IMR-90 (cell line): ENCODE results near the gene IGLL5. TPM values are rescaled to one million over a fixed set of nuclear protein-coding genes. Genes with fewer than 3 reads are reported as not detected.

ENCODE experiments used
- ATAC-seq: fragments of 200-7000 bp; cut with Tn5 transposase; 2 replicates; pipeline ENCODE4 v1.9.1; 2020; ENCODE audit warnings: low read depth, mild to moderate bottlenecking, moderate library complexity
- BruUV-seq: library from RNA; stranded (reverse); fragments of 400-500 nt; replicated peaks from 2 replicates; lab custom pipeline; 2021; lab: Mats Ljungman, UMichigan
- CTCF ChIA-PET: fragments of 300-600 bp; formaldehyde crosslinking; extraction: SDS; loops from one replicate; lab custom pipeline; 2021; ENCODE audit warnings: antibody characterized with exemption; lab: Yijun Ruan, JAX
- POLR2A ChIA-PET: fragments of 300-600 bp; sonication (Branson Sonifier 250); formaldehyde crosslinking; loops from one replicate; lab custom pipeline; 2022; ENCODE audit warnings: antibody characterized with exemption; ENCODE audit not compliant: unreplicated experiment; lab: Charles Lee
- DNase-seq: peaks from one replicate; pipeline ENCODE4 v3.0.0; 2013
- H2AFZ ChIP-seq: replicated peaks from 2 replicates; pipeline ENCODE3; 2013; ENCODE audit warnings: low read length, mild to moderate bottlenecking; ENCODE audit not compliant: poor library complexity
- H2AK5ac ChIP-seq: 2 replicates; pipeline ENCODE4 v1.6.1; 2013; ENCODE audit warnings: low read depth, low read length, inconsistent platforms
- H2AK9ac ChIP-seq: replicated peaks from 2 replicates; pipeline ENCODE3; 2013; ENCODE audit warnings: mild to moderate bottlenecking, low read depth, low read length, moderate library complexity; ENCODE audit not compliant: poor library complexity
- H2BK120ac ChIP-seq: 2 replicates; pipeline ENCODE4 v1.6.1; 2013; ENCODE audit warnings: low read depth, low read length, inconsistent platforms
- H2BK15ac ChIP-seq: 3 replicates; pipeline ENCODE4 v1.6.1; 2013; ENCODE audit warnings: low read depth, low read length, inconsistent platforms
- H2BK20ac ChIP-seq: 2 replicates; pipeline ENCODE4 v1.6.1; 2013; ENCODE audit warnings: low read depth, mild to moderate bottlenecking, inconsistent platforms, low read length, moderate library complexity
- H2BK5ac ChIP-seq: 2 replicates; pipeline ENCODE4 v1.6.1; 2013; ENCODE audit warnings: mild to moderate bottlenecking, low read depth, low read length, inconsistent platforms; ENCODE audit not compliant: poor library complexity, severe bottlenecking
- H3K14ac ChIP-seq: replicated peaks from 2 replicates; pipeline ENCODE4 v1.6.1; 2013; ENCODE audit warnings: low read depth, low read length, inconsistent platforms
- H3K18ac ChIP-seq: 2 replicates; pipeline ENCODE4 v1.6.1; 2013; ENCODE audit warnings: low read depth, low read length, control low read depth
- H3K23ac ChIP-seq: 2 replicates; pipeline ENCODE4 v1.6.1; 2013; ENCODE audit warnings: low read depth, low read length, inconsistent platforms
- H3K27ac ChIP-seq: 2 replicates; pipeline ENCODE4 v1.5.1; 2013; ENCODE audit warnings: mild to moderate bottlenecking, control low read depth, low read length; ENCODE audit not compliant: insufficient read depth
- H3K27me3 ChIP-seq: 2 replicates; pipeline ENCODE4 v1.6.1; 2013; ENCODE audit warnings: low read length; ENCODE audit not compliant: control insufficient read depth, insufficient read depth
- H3K36me3 ChIP-seq: 2 replicates; pipeline ENCODE4 v1.6.1; 2013; ENCODE audit warnings: low read length, mixed read lengths; ENCODE audit not compliant: control insufficient read depth, insufficient read depth
- H3K4ac ChIP-seq: 2 replicates; pipeline ENCODE4 v1.6.1; 2013; ENCODE audit warnings: low read depth, low read length, inconsistent platforms
- H3K4me1 ChIP-seq: 2 replicates; pipeline ENCODE4 v1.6.1; 2013; ENCODE audit warnings: low read length, mixed read lengths; ENCODE audit not compliant: control insufficient read depth, insufficient read depth
- H3K4me2 ChIP-seq: 2 replicates; pipeline ENCODE4 v1.6.1; 2013; ENCODE audit warnings: low read depth, mild to moderate bottlenecking, control low read depth, low read length, moderate library complexity
- H3K4me3 ChIP-seq: 2 replicates; pipeline ENCODE4 v1.5.1; 2013; ENCODE audit warnings: low read depth, mild to moderate bottlenecking, control low read depth, low read length, moderate library complexity; ENCODE audit not compliant: insufficient read depth
- H3K56ac ChIP-seq: 2 replicates; pipeline ENCODE4 v1.6.1; 2013; ENCODE audit warnings: low read length, inconsistent platforms; ENCODE audit not compliant: insufficient read depth; ENCODE audit errors: extremely low read depth
- H3K79me1 ChIP-seq, 2 experiments: 2 replicates each; pipeline ENCODE4 v1.6.1; 2013; ENCODE audit warnings: low read length in 2 of 2, inconsistent platforms in 1 of 2, low read depth in 1 of 2
- H3K9ac ChIP-seq: 2 replicates; pipeline ENCODE4 v1.6.1; 2013; ENCODE audit warnings: low read depth, low read length, control low read depth
- H3K9me1 ChIP-seq: 2 replicates; pipeline ENCODE4 v1.6.1; 2013; ENCODE audit warnings: low read length, inconsistent platforms; ENCODE audit not compliant: insufficient read depth
- H3K9me3 ChIP-seq: 2 replicates; pipeline ENCODE4 v1.6.1; 2013; ENCODE audit warnings: low read length; ENCODE audit not compliant: control insufficient read depth, insufficient read depth
- H4K20me1 ChIP-seq: 2 replicates; pipeline ENCODE4 v1.6.1; 2013; ENCODE audit warnings: low read length, inconsistent platforms; ENCODE audit not compliant: insufficient read depth
- H4K5ac ChIP-seq: 2 replicates; pipeline ENCODE4 v1.6.1; 2013; ENCODE audit warnings: mild to moderate bottlenecking, low read depth, low read length, control low read depth
- H4K8ac ChIP-seq, 2 experiments: 2 replicates each; pipeline ENCODE4 v1.6.1; 2013; ENCODE audit warnings: low read depth in 2 of 2, low read length in 2 of 2, control low read depth in 1 of 2, inconsistent platforms in 1 of 2
- H4K91ac ChIP-seq: 2 replicates; pipeline ENCODE4 v1.6.1; 2013; ENCODE audit warnings: low read depth, low read length, inconsistent platforms; ENCODE audit not compliant: insufficient read depth
- CEBPB ChIP-seq: IDR thresholded peaks from 2 replicates; pipeline ENCODE4 v1.6.1; 2012; ENCODE audit warnings: low read depth, low read length, improper control_type of control experiment
- MAFK ChIP-seq: IDR thresholded peaks from 2 replicates; pipeline ENCODE4 v1.6.1; 2012; ENCODE audit warnings: low read depth, low read length, improper control_type of control experiment
- MXI1 ChIP-seq: IDR thresholded peaks from 2 replicates; pipeline ENCODE4 v1.6.1; 2012; ENCODE audit warnings: low read depth, mild to moderate bottlenecking, low read length, moderate library complexity, borderline replicate concordance
- POLR2A ChIP-seq: IDR thresholded peaks from 2 replicates; pipeline ENCODE4 v1.6.1; 2012; ENCODE audit warnings: mild to moderate bottlenecking, low read depth, low read length
- RCOR1 ChIP-seq: IDR thresholded peaks from 2 replicates; pipeline ENCODE4 v1.6.1; 2012; ENCODE audit warnings: mild to moderate bottlenecking, low read length, improper control_type of control experiment; ENCODE audit not compliant: insufficient replicate concordance
- RFX5 ChIP-seq: IDR thresholded peaks from 2 replicates; pipeline ENCODE4 v1.8.0; 2012; ENCODE audit warnings: low read depth, mild to moderate bottlenecking, low read length, moderate library complexity
- WGBS, 2 experiments: methylation state at CpG; one replicate each; pipeline versions ENCODE4 v1.1.5 to v1.1.7; 2013; ENCODE audit warnings: missing lambda C conversion rate in 2 of 2; ENCODE audit not compliant: insufficient read length in 1 of 2; ENCODE audit errors: extremely low coverage in 2 of 2; 5-methylcytosine and 5-hydroxymethylcytosine counted together
- dilution Hi-C: fragments of 300-500 bp; cut with HindIII; formaldehyde crosslinking; loops from one replicate; pipeline ENCODE4 v1.14.3; 2018; ENCODE audit warnings: low sequenced_read_pairs; ENCODE audit not compliant: unreplicated experiment
- in situ Hi-C: fragments of 300-500 bp; cut with MboI; formaldehyde crosslinking; loops from 3 replicates; pipeline ENCODE4 v1.14.3; 2019; ENCODE audit warnings: low sequenced_read_pairs, inconsistent platforms, mixed read lengths
- intact Hi-C: fragments of 100-400 bp; cut with micrococcal nuclease; formaldehyde crosslinking; loops from 2 replicates; pipeline ENCODE4 v1.10.0; 2022
- polyA plus RNA-seq, 3 experiments: library from polyadenylated mRNA; depleted of rRNA; stranded (reverse); fragments of >200 nt; gene quantifications; 2 replicates each; pipeline ENCODE4 v1.2.3, GENCODE V29; 2012; ENCODE audit warnings: low replicate concordance in 1 of 3
- total RNA-seq: library from RNA; depleted of rRNA; stranded (reverse); fragments of >200 nt; gene quantifications from 2 replicates; pipeline ENCODE4 v1.2.3, GENCODE V29; 2012
- TF ChIP-seq, protein P1 (sequence below): fragments of 150-350 bp; IDR thresholded peaks from 2 replicates; pipeline ENCODE4 v1.6.1; 2017; ENCODE audit warnings: mild to moderate bottlenecking, antibody characterized with exemption, low read length, low read depth
- TF ChIP-seq, protein P2 (sequence below): fragments of 150-350 bp; IDR thresholded peaks from 2 replicates; pipeline ENCODE4 v1.6.1; 2016; ENCODE audit warnings: low read depth, mild to moderate bottlenecking, low read length, moderate library complexity, borderline replicate concordance

The IGLL5 gene
- total and polyA plus RNA-seq, 2 of the 4 experiments (the other 2 are of a cell fraction) = not detected

DNA sequence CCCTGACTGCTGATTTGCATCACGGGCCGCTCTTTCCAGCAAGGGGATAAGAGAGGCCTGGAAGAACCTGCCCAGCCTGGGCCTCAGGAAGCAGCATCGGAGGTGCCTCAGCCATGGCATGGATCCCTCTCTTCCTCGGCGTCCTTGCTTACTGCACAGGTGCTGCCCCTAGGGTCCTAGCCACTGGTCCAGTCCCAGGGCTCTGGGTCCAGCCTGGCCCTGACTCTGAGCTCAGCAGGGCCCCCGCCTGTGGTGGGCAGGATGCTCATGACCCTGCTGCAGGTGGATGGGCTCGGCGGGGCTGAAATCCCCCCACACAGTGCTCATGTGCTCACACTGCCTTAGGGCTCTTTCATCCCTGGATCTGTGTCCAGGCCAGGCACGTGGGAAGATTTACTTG, 7.0 kb upstream of the IGLL5 start:
- no peak overlapping the region for H4K91ac ChIP-seq
- no peak overlapping the region for H2BK120ac ChIP-seq
- no peak overlapping the region for H4K5ac ChIP-seq
- no peak overlapping the region for H3K56ac ChIP-seq
- ATAC-seq (no peak), DNase-seq (no peak)
- H3K4me1 ChIP-seq = no peaks in the 10 kb centered on the region
- H3K9ac ChIP-seq = no peak overlapping the region
- H2AK5ac ChIP-seq = no peak overlapping the region
- no peak overlapping the region for H3K4me2 ChIP-seq
- H2AFZ ChIP-seq = no peak overlapping the region
- POLR2A ChIA-PET = no interaction called here
- no TSS peak for BruUV-seq
- H3K27me3 ChIP-seq = peaks cover 6% of the 10 kb centered on the region
- no peaks in the 10 kb centered on the region for H3K9me3 ChIP-seq
- CTCF ChIA-PET = no interaction called here
- H3K36me3 ChIP-seq = no peaks in the 10 kb centered on the region
- intact Hi-C loops = no loop called here
- no peak overlapping the region for H3K4me3 ChIP-seq
- no peak overlapping the region for H3K27ac ChIP-seq
- no peak overlapping the region for H2BK20ac ChIP-seq
- H3K18ac ChIP-seq = no peak overlapping the region
- WGBS, 2 experiments = 50% methylated on average over 6 of the region's 9 CpGs; no CpG with 5 or more reads in 1 of the 2 experiments
- no peaks in the 10 kb centered on the region for H4K20me1 ChIP-seq
- H3K14ac ChIP-seq = no peak overlapping the region
- H2AK9ac ChIP-seq = no peak overlapping the region
- H3K4ac ChIP-seq = no peak overlapping the region
- dilution Hi-C loops = no loop called here
- no peak overlapping the region for H2BK5ac ChIP-seq
- in situ Hi-C loops = no loop called here
- no peak overlapping the region for H4K8ac ChIP-seq
- H3K23ac ChIP-seq = no peak overlapping the region
- H2BK15ac ChIP-seq = no peak overlapping the region
- H3K9me1 ChIP-seq = no peaks in the 10 kb centered on the region
- no peaks in the 10 kb centered on the region for H3K79me1 ChIP-seq
- TF ChIP-seq, protein P1, sequence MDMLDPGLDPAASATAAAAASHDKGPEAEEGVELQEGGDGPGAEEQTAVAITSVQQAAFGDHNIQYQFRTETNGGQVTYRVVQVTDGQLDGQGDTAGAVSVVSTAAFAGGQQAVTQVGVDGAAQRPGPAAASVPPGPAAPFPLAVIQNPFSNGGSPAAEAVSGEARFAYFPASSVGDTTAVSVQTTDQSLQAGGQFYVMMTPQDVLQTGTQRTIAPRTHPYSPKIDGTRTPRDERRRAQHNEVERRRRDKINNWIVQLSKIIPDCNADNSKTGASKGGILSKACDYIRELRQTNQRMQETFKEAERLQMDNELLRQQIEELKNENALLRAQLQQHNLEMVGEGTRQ = no peak
- TF ChIP-seq RFX5 (no peak), MXI1 (no peak), RCOR1 (no peak), MAFK (no peak), CEBPB (no peak), POLR2A (no peak)
- TF ChIP-seq, protein P2, sequence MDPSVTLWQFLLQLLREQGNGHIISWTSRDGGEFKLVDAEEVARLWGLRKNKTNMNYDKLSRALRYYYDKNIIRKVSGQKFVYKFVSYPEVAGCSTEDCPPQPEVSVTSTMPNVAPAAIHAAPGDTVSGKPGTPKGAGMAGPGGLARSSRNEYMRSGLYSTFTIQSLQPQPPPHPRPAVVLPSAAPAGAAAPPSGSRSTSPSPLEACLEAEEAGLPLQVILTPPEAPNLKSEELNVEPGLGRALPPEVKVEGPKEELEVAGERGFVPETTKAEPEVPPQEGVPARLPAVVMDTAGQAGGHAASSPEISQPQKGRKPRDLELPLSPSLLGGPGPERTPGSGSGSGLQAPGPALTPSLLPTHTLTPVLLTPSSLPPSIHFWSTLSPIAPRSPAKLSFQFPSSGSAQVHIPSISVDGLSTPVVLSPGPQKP = no peak
